ENCODE results near the gene PGAM2.

The PGAM2 gene

DNA sequence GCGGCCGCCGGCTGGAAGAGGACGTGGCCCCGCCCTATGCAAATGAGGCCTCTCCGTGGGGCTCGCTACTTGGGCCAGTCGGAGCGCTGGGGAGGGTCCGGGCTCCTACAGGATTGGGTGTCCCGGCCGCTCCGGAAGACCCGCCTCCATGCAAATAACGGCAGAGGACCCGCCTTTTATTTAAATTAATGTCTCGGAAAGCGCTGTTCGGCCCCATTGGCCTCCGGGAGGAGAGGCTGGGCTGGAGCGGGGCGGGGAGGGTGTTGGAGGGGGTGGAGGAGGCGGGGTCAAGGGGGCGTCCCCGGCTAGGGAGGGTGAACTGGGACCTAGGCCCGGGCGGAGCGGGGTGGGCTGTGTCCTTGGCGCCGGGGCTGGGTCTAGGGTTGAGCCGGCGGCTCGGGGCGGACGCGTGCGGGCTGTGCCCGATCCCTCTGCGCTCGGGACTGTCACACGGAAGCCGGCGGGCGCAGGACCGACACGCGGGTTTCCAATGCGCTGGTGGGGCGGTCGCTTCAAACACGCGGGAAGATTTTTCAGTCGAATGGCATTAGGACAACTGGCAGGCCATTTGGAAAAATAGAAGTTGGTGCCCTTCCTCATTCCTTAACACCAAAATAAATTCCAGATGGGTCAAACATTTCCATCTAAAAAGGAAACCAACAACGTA is 17.3 kb upstream of the PGAM2 start:
- peak; percentile 99 for DNase-seq

DNA sequence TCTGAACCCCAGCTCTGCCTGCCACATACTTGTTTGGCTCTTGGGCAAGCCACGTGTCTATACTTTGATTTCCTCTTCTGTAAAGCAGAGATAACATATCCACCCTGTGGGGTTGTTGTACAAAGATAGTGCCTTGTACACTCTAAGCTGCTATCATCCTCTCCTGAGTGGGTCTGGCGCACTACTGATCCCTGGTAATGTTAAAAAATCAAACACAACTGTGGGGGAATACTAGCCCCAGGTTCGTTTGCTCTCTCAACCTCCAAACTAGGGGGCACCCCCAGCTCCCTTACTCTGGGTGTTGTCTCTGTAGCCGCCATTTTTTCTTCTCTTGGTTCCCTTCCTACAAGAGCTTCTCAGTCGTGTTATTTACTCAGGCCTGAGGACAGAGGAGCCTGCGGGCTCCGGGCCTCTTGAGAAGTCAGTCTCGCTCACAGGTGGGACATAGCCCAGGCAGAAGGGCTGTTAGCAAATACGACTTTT is 15.9 kb upstream of the PGAM2 start:
- no peak for DNase-seq

DNA sequence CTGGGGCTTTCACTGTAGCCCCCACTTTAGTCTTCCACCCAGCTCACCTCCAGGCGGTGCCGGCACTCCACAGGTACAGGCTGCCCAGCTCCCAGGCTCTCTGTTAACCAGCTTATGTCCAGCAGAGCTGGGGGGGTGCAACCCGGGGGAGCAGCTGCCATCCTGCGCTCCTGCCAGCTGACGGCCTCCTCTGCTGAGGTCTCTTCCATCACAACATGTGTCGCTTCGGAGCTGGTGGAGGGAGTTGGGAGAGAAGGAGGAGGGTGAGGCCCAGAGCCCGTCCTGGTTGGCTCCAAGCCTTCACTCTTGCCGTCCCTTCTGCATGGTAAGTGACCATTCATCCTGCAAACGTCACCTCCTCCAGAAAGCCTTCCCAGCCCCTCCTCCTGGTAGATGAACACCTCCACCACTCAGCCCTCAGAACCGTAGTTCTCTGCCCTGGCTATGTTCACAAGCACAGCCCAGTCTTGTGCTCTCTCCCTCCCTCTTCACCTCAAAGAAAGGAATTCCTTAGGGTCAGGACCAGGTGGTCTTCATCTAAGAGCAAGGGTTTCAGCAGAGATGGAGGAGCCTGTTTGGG is 15.4 kb upstream of the PGAM2 start:
- DNase-seq, result no peak

DNA sequence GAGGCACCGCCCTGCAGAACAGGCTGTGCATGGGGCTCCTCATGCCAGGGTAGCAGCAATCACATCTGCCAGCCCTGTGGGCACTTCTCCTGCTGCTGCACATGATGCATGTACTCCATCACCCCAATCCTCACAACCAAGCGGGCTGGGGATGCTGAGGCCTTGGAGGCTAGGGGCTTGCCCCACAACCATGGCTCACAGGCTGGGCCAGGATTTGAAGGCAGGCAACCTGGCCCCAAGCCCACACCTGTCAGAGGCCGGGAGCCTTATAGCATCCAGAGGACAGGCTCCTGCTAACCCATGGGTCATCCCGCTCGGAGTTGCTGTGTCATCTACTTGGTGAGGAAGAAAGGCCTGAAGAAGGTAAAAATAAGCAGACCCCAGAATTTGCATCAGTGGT is 14.8 kb upstream of the PGAM2 start:
- DNase-seq, result no peak

DNA sequence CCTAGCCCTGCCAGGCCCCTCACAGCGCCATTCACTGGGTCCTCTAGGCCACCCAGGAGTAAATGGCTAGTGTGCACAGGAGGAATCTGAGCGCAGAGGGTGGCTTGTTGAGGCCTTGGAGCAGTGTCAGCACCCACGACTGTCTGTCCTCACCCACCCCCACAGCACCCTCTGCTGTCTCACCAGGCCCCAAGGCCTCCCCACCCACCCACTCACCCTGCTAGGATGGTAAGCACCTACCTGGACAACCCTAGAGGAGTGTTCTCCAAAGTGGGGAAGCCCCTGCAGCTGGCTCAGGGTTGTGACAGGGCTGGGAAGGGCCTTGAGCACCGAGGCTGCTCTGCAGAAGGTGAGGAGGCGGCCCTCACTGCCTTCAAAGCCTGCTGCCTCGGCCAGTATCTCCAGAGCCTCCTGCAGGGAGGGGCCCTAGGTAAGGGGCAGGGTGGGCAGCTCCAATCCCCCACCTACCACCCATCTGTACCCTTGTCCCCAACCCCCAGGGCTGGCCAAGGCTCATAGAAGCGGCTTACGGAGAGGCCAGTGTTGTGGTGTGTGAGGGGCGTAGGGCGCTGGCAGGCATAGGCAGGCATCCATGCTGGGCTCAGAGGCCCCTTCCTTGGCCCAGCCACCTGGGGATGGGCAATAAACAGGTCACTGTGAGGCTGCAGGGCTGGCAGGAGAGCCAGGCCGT is 14.1 kb upstream of the PGAM2 start:
- DNase-seq, result no peak

DNA sequence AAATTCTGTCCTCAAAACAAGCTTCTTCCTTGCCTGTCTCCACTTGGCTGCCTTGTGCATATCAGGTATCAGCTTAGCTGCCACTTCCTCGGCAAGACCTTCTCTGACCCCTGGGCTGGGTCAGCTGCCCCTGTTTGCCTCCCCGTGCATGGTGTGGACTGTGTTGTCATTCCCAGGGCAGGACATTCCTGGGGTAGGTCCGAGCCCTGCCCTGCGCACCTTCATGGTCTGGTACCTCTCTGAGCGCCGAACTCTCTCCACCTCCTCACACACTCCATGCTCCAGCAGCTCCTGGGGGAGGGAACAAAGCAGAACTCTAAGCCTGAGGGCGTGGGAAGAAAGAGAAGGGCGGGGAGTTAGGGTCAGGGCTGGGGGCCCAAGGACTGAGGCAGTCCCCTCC is 13.2 kb upstream of the PGAM2 start:
- DNase-seq, result no peak

DNA sequence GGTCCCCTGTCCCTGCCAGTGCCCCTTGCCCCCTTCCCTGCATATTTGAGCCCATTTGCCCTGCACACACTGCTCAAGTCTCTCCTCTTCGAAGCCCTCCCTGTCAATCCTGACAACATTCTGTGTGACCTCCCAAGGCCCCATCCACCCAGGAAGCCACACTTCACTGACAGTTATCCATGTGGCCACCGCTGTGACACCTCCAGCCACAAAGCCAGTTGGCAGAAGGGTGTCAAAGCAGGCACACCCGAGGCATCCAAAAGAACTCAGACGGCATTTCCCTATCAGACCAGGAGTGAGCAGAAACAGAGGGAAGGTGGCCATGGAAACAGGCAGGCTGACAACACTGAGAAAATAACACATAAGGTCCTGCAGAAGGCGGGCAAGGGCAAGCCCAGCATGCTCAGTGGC is 12.3 kb upstream of the PGAM2 start:
- DNase-seq, result no peak

DNA sequence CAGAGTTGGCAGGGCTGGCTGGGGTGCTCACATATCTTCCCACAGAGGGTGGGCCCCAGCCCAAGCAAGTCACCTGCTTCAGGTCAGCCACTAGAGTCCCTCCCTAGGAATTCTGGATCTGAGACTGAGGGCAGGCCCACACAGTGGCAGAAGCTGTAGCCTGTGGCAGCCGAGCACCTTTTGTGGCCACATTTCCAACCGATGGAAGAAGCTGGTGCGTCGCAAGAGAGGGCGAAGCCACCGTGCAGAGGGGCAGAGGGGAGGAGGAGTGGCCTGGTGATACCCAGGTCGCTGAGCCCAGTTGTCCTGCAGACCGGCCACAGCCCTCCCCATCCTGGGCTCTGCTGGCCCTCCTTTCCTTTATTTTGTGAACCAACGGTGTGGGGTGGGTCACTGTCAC is 11.7 kb upstream of the PGAM2 start:
- no peak for DNase-seq

DNA sequence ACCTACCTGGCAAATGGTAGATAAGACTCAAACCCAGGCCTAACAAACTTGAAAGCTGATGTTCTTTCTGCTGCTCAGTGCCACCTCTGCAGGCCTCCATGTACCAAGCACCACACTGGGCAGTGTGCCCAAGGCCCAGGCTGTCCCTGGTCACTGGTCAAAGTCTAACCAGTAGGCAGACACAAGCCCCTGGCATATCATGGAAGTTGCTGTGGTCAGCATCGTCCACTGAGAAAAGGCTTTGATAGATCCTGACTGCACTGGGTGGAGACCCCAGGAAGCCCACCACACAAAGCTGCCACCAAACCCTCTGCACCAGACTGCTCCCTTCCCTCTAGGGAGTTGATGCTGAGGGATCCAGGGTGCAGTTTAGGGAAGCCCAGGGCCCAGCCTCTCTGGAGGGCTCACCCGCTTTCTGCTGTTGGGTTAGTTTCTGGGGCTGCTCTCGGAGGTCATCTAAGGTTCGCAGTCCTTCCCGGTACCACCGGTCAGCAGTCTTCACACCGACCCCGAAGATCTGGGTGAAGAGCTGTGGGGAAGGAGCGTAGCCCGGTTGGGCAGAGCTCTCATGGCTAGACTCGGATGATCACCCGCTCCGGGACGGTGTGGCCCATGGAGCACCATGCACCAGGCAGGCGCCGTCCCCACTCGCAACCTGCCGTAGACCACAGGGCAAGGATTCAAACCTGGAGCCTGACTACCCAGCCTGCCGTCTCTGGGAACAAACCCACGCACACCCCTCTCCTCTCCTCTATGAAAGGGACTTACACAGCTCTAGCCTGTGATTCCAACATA is 10.9 kb upstream of the PGAM2 start:
- DNase-seq, result no peak

DNA sequence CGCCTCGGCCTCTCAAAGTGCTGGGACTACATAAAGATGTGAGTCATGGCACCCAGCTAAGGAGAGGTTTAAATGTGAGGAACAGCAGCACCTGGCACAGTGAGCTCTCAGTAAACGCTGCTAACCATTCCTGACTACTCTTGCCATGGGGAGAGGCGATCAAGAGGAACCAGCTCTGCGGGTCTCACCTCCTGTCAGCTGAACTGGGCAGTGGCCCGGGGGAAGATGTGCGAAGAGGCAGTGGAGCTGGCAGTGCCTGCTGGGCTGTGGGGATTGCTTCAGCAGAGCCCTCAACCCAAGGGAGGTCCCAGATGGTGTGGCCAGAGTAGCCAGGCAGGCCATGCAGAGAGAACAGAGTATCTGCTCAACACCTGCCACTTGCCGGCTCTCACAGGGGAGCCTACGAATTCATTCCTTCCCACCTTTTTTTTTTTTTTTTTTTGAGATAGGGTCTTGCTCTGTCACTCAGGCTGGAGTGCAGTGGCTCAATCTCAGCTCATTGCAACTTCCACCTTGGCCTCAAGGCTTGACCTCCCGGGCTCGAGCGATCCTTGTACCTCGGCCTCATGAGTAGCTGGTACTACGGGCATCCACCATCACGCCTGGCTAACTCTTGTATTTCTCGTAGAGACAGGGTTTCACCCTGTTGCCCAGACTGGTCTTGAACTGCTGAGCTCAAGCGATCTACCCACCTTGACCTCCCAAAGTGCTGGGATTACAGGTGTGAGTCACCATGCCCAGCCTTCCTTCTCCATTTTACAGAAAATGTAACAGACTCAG is 10.1 kb upstream of the PGAM2 start:
- DNase-seq, result no peak

DNA sequence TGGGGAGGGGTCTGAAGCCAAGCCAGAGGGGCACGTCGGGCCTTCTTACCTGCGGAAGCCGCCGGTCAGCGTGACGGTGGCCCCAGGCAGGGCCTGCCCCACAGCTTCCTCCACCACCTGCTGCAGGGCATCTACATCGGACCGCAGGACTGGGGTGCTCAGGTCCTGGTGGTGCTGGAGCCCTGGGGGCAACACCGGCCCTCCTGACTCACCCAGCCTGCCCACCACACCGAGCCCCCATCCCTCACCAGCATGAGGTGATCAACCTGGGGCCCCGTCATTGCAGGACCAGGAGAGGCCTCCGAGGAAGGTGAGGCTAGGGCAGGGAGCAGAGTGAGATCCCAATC is 9.0 kb upstream of the PGAM2 start:
- no peak for DNase-seq

DNA sequence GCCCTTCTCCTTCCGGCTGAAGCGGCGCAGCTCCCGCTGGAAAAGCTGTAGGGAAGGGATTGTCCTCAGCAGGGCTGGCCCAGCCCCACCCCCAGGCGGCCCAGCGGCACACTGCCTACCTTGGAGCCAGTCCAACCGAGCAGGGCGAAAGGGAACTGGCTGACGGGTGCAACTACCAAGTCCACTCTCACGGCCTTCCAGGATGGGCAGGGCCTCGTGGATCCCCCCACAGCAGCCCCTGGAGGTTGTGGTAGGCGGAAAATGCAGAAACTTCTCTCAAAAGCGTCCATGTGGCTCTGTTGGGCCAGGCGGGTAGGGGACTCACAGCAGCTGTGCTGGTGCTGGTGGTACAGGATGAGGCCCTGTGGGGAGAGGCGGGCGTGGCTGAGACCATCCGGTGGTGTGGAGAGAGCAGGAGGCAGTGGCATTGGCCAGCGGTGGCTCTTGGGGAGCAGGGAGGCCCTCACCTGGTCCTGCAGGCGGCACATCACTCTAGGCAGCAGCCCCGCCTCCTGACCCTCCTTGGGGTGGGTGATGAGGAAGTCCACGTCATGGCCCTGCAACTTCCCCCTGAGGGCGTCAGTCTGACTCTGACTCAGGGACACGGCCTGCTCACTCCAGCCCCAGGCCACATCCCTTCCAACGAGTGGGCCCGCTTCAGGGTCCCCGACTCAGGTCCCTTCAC is 8.4 kb upstream of the PGAM2 start:
- peak in 1 of 2 donors; percentile 42 for DNase-seq

DNA sequence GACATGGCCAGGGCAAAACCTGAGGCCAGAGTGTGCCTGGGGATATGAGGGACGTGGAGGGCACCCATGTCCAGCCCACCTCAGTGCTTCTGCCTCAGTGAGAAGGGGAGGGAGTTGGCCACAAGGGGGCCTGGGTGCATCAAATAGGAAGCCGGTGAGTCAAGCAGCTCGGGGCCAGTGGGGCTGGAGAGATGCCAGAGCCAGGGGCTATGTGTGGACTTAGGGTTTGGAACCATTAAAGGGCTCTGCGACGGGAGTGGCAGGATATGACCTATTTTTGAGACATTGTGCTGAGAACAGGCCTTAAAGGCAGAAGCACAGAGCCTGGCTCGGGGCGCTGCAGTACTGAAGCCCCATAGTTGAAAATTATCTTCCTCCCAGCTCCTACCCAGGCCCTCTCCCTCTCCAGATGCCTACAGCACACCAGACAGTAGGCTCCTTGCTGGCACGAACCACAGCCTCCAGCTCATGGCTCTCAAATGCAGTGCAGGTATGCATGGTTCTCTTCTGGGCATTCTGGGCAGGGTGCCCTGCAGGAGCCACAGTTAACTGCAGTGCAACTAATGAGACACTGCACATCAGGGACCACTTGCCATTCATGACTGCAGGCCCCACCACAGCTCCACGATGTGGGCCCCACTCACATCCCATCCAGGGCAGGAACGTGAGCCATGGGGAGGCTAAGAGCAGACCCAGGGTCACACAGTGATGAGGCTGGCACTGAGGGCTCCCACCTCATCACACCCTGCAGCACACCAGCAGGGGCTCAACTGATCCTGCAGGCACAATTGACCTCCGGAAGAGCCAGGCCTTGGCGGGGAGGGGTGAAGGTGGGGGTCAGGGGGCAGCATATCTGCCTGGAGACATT is 7.2 kb upstream of the PGAM2 start:
- DNase-seq, result peak in 1 of 2 donors; percentile 54

DNA sequence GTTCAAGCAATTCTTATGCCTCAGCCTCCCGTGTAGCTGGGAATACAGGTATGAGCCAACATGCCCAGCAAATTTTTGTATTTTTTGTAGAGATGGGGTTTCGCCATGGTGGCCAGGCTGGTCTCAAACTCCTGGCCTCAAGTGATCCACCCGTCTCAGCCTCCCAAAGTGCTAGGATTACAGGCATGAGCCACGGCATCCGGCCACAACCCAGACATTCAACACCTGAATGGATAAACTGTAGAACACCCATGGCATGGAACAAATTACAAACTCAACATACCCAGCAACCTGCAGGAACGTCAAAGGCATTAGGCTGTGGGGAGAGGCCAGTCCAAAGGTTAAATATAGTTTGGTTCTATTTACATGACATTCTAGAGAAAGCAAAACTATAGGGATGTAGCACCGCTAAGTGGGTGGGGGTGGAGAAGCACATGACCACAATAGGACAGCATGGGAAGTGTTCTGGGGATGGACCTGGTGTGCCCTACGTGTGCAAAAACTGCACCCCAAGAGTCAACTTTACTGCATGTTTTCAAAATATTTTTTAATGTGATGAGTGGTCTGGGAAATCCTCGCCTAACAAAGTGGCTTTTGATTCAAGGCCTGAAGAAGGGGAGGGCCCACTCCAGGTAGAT is 6.5 kb upstream of the PGAM2 start:
- no peak for DNase-seq

DNA sequence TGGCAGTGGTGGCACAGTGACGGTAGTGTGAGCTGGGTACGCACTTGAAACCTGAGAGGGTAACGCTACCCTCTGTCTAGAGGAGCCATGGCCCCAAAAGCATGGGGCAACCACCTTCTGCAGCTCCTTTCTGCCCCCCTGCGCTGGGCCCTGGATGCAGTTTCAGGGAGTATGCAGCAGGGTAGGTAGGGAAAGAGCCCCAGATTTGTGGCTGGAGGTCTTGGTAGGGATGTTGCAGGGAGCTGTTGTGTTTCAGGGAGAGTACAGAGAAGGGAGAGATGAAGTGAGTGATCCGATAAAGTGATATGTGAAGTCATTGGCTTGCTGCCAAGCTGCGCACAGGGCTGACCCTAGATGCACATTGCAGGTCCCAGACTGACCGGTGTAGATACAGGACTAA is 2.7 kb upstream of the PGAM2 start:
- DNase-seq, result no peak

DNA sequence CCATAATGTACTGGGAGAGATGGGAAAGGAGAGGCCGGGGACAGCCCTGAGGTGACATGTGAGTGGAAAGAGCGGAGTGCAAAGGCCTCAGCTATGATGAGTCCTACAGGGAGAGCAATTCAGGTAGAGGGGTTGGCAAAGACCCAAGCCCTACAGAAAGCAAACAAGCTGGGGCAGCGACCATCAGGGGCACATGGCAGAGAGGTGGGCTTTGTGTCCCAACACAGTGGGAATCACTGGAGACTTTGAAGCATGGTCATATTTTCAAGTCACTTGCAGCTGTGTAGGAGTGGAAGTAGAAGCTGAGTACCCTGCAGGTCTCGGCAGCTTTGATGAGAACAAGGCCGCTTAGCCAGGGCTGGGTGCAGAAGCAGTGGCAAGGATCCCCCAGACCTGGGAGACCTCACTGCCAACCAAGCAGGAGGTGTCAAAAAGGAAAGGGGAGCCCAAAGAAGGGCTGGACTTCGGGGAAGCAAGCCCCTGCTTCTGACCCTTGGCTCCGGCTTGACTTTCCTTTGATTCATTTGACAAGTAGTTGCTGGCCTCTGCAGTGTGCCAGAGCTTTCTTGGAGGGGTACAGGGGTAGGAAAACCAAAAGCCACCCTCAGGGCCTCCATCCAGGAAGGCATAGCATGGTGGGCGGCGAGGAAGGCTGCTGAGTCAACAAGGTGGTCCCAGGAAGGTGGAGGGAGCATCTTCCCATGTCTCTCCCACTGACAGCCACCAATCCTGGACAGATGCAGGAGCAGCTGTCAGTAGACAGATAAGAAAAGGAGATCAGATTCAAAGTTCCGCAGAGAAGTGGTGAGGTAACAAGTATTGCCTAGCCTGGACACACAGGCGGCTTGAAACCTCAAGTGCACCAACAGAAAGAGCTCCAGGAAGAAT is 1.9 kb upstream of the PGAM2 start:
- DNase-seq, result no peak

DNA sequence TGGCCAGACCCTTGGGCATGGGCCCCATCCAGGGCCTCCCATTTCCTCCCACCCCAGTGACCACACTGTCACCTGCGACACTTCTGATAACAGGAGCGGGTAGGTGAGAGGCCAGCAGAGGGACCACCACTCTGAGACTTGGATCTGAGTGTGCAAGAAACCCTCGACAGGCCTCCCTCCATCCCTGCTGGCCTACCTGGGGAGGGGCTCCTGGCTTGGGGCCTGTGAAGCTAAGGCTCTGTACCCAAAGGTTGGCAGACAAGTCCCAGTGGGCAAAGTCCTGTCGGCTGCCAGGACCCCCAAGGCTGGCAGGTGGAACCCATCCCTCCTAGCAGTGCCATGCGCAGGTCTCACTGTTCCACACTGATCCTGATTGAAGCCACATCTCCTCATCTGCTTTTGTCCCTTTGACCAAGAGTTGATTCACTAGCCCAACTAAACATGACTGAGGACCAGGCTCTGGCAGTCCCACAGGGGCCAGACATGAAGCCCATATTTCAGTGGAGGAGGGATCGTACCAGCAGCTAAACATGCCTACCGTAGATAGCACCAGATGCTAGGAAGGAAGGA is 1.2 kb upstream of the PGAM2 start:
- no peak for DNase-seq

DNA sequence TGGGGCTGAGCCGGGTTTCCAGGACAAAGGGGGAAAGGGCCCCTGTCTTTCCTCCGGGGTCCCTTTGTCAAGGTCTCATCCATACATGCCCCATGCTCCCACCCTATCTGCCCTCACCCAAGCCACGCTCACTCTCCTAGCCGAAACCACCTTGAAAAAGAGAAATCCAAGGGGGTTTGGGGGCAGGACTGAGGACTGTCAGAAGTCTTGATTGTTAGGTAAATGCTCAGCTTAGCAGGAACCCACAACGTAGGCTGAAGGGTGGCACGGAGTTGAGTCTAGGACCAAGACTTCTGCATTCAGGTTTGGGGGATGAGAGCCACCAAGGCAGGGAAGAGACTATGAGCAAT is 719 bp upstream of the PGAM2 start:
- DNase-seq, result no peak

DNA sequence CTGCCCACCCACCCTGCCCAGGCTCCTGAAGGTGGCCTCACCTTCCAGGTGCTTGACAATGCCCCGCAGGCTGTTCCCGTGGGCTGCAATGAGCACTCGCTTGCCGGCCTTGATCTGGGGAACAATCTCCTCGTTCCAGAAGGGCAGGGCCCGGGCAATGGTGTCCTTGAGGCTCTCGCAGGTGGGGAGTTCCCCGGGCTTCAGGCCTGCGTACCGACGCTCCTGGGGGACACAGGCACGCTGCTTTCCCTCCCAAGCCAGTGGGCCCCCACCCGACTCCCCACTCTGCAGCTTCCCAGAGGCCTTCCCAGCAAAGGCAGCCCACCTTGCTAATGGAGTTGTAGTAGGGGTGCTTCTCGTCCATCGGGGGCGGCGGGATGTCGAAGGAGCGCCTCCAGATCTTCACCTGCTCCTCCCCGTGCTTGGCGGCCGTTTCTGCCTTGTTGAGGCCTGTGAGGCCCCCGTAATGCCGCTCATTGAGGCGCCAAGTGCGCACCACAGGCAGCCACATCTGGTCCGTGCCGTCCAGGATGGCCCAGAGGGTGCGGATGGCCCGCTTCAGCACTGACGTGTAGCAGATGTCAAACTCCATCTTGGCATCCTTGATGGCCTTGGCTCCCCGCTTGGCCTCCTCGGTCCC is 456 bp downstream of the PGAM2 start:
- DNase-seq, result no peak
